HG03196 (cell line): ENCODE data around the gene TALDO1.
A peak's percentile ranks its signal among the peaks of the same experiment; 100 is the strongest.

Source experiments
- ATAC-seq: cut with Tn5 transposase; IDR thresholded peaks from one replicate; pipeline ENCODE4 v1.9.1; 2021; ENCODE audit not compliant: unreplicated experiment

Gene TALDO1

DNA sequence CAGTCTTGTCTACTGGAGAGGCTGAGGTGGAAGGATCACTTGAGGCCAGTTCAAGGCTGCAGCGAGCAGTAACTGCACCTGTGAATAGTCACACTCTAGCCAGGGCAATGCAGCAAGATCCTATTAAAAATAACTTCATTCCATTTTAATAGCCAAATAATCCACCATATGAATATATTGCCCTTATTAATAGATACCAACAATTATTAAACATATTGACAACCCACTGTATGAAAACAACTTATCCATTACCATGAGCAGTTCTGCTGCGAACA, 19.6 kb downstream of the TALDO1 start:
- no peak for ATAC-seq

GRCh38 chr11:767238-767637, 20.0 kb downstream of the TALDO1 start:
- no peak for ATAC-seq

DNA sequence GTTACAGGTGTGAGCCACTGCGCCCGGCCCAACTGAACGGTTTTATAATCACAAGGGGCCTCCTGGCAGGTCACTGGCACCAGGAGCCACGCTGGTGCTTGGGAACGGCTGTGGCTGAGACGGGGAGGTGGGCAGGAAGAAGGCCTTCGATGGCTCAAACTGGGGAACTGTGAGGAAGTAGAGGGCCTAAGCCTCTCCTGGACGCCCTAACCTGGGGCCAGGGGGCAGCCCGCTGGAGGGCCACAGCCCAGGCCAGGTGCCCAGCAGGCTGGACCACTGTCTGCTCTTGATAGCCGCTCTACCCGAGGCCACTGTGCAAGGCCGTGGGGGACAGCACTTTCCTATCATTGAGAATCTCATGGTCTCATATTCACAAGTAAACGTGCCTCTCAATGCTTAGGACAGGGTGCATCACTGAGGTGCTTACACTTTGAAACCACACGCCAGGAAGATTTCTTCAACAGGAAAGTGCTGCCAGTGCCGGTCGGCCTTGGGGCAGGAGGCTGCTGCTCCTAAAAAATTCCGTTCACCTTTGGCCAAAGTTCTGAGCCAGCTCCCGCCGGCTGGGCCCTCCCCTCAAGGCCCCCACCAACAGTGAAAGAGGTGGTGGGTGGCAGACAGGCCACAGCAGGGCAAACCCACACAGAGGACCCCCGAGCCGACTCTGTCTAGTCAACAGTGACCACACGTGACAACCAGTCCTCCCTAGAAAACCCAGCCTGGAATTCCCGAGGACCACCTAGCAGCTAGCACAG, 22.8 kb downstream of the TALDO1 start:
- ATAC-seq = no peak

GRCh38 chr11:770642-771616, 23.7 kb downstream of the TALDO1 start:
- ATAC-seq = no peak

DNA sequence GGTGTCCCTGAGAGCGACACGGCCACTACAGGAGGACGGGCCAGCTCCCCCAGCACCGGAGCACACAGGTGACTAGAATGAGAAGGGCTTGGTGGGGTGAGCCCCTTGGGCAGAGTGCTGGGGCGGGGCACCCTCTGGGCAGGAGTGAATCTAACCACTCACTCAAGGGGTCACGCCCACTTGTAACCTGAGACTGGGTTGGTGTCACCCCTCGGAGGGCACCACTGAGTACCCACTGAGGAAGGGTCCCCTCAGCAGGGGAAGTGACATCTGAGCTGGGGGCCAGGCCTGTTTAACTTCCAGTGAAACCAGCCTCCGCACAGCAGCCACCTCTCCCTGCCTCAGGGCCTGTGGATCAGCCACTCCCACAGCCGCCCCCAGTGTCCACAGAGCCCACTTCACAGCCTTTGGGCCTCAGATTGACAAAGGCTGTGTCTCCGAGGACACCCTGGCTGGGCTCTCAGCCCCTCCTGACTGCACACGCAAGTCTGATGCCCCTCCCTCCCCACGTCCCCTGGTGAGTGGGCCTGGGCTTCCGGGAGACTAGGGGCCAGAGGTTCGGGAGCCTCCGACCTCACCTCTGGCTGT, 24.4 kb downstream of the TALDO1 start:
- ATAC-seq = no peak

GRCh38 chr11:772429-773390, 25.4 kb downstream of the TALDO1 start:
- no peak for ATAC-seq

DNA sequence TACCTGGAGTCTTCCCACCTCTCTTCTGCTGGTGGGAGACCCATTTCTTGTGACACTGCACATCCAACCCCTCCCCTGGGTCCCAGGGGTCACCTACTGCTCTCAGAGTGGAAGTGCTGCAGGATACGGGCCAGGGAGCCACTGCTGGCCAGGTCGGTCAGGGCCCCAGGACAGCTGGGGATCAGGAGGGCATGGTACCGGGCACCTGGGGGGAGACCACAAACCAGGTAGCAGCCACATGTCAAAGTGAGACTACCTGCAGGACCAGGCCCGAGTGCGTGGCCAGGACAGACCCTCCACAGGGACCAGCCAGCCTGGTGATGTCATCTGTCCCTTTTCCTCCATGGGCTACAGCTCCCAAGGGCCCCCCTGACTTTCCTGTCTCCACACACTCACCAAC, 26.2 kb downstream of the TALDO1 start:
- ATAC-seq = no peak

GRCh38 chr11:773830-774229, 26.6 kb downstream of the TALDO1 start:
- no peak for ATAC-seq

- no peak for ATAC-seq
Measured at GRCh38 chr11:774873-775592, 27.8 kb downstream of the TALDO1 start.

DNA sequence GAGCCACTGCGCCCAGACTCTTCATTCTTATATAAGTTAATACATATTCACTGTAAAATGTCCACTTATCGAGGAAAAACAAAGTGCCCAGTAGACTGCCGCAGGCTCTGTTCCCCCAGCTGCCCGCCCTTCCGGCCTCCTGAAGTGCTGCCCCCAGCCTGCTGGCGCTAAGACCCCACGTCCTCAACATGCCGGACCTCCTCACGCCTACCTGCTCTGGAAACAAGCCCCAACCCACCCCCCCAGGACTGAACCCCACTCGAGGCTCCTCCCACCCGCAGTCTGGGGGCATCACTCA, 28.9 kb downstream of the TALDO1 start:
- no peak for ATAC-seq

DNA sequence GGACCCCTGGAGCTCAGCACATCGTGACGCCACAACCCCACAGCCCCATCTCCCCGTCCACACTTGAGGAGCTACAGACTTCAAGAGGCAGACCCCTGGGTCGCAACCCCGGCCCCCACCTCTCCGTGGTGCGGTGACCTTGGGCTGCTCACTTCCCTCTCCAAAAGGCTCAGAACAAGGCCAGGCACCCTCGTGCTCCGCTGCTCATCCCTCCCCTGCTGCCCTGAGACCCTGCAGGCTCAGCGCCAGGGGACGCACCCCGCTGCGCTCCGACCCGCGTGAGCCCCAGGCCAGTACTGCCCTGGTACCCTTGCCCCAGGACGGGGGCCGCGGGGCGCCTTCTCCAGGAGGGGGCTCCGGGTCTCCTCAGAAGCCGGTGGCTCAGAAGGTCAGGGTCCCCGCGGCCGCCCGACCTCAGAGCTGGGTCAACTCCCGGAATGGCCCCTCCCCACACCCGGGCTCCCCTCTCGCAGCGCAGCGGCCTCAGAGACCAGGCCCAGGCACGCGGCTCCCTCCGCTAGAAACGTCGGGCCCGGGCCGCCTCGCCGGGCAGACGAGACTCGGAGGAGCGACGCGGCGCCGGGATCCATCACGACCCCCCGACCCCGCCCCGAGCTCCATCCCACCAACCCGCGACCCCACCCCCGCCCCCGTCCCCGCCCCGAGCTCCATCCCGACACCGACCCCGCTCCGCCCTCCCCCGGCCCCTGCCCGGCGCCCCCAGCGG, 29.5 kb downstream of the TALDO1 start:
- ATAC-seq = peak; percentile 21

- peak; percentile 71 for ATAC-seq
Measured at GRCh38 chr11:777288-778255, 30.3 kb downstream of the TALDO1 start, which contains the start of gene GATD1. Gene GATD1 (minus strand): TSS chr11:777487. CDS start chr11:777462, 25 bp downstream.

DNA sequence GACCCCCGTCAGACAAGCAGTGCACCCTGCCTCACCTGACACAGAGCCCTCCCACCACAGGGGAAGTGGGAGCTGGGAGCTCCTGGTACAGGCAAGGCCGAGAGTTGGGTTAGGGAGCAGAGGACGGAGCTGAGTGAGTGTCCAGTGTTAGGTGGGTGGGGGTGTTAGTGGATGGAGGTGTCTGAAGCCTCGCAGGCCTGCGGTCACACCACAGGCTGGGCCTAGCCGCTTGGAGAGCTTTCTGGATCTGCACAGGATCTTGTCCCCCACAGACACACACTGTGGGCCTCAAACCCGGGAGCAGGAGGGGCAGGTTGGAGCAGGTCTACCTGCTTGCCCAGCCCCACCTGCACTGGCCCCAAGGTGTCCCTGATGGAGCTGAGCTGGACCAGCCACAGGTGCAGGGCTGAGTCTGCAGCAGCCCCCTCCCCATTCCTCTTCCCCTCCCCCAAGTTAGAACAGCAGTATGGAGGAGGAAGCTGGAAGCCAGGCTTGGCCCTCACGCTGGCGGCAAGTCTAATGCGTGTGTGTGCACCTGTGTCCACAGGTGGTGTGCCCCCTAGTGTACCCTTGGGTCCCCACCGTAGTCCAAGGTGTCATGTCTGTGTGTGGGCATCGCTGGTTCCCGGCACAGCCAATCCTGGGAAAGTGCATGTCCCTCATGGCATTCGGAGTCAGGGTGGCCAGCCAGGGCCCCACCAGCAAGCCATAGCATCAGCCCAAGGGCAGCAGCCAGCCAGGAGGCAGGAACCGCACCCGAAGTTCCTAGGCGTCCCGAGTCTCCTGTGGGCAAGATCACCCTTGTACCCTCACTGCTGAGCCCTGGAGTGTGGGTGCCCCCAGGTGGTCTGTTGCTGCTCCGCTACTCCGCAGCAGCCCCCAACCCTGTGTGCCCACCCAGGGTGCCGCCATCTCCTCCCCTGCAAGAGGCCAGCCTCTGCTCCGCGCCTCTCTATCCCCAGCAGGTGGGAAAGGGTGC, 32.0 kb downstream of the TALDO1 start:
- no peak for ATAC-seq

- no peak for ATAC-seq
Measured at GRCh38 chr11:779955-780532, 32.8 kb downstream of the TALDO1 start.

DNA sequence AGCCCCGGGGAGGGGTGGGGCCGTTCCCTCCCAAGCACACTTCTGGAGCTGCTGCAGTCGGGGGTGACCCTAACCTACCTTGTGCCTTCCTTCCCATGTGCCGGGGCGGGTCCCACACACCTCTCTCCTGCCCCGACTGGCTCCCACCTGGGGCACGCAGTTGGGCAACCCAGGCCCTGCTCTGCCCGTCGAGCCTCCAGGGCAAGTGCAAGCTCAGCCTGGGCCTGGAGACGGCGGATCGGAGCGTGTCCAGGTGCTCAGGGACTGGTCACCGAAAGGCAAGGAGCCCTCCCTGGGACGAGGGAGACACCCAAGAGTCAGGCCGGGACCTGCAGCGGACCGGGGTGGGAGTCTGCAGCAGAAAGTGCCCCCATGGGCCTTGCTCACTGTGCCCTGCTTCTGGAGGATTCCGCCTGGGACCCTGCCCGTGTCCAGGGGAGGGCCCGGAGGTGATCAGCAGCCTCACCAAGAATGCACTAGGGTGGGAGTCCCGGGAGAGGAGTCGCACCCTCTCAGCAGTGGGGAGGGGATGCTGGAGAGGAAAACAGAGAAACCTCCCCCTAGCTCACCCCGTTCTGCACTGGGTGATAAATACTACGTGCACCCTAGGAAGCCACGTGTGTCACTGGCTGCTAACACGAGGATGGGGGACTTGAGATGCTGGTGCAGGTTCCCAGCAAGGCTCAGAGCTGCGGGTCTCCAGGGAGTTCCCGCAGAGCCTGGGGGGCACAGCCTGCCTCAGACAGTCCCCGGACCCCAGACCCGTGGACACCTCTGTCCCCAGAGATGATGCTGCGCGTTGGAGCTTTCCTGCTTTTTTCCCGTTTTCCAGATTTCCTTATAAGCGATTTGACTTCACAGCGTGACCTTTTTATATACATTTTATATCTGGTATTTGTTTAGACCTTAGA, 35.3 kb downstream of the TALDO1 start:
- no peak for ATAC-seq

DNA sequence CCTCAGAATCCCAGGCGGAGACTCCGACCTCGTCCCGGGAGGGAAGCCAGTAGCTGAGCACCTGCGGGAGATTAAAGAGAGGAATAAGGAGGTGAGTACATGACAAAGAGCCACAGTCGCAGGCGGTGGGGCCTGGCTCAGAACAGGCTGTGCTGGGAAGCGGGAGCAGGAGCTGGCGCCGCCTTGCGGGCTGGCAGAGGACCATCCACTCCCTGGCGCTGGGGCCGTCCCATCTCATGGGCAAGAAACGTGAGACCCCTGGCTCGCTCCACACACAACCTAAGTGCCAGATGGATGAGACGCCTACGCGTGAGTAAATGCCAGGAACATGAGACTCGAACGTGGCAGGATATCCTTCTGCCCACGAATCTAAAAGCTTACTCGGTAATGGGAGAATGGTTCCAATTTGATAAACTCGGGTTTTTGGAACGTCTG, 36.3 kb downstream of the TALDO1 start:
- no peak for ATAC-seq
